Measurements from ENCODE around the gene KLK10.

The KLK10 gene

GRCh38 chr19:51025809-51026553 lies 6.5 kb upstream of the KLK10 start:
- no peak for DNase-seq (ENCODE audit: low read depth)

- DNase-seq (ENCODE audit: low read depth), result no peak
Measured at GRCh38 chr19:51025401-51025800, 5.9 kb upstream of the KLK10 start.

- no peak for DNase-seq (ENCODE audit: low read depth)
Measured at GRCh38 chr19:51024924-51025323, 5.4 kb upstream of the KLK10 start.

- DNase-seq (ENCODE audit: low read depth), result no peak
Measured at GRCh38 chr19:51023946-51024345, 4.4 kb upstream of the KLK10 start.

GRCh38 chr19:51022526-51022925 lies 3.0 kb upstream of the KLK10 start:
- no peak for DNase-seq (ENCODE audit: low read depth)

GRCh38 chr19:51020988-51021651 lies 1.6 kb upstream of the KLK10 start:
- no peak for DNase-seq (ENCODE audit: low read depth)

GRCh38 chr19:51018745-51019543 lies 565 bp downstream of the KLK10 start:
- DNase-seq (ENCODE audit: low read depth), result no peak

GRCh38 chr19:51016798-51017683 lies 2.5 kb downstream of the KLK10 start:
- DNase-seq (ENCODE audit: low read depth), result peak; percentile 54

GRCh38 chr19:51015691-51016267 lies 3.7 kb downstream of the KLK10 start:
- no peak for DNase-seq (ENCODE audit: low read depth)

GRCh38 chr19:51014242-51014641 lies 5.3 kb downstream of the KLK10 start:
- DNase-seq (ENCODE audit: low read depth), result no peak

GRCh38 chr19:51012661-51013190 lies 6.8 kb downstream of the KLK10 start:
- no peak for DNase-seq (ENCODE audit: low read depth)

GRCh38 chr19:51010066-51010795 lies 9.3 kb downstream of the KLK10 start:
- DNase-seq (ENCODE audit: low read depth), result no peak

- DNase-seq (ENCODE audit: low read depth), result no peak
Measured at GRCh38 chr19:51009061-51009891, 10.2 kb downstream of the KLK10 start.

- DNase-seq (ENCODE audit: low read depth), result no peak
Measured at GRCh38 chr19:51007488-51007887, 12.0 kb downstream of the KLK10 start.

GRCh38 chr19:51006406-51006805 lies 13.1 kb downstream of the KLK10 start:
- no peak for DNase-seq (ENCODE audit: low read depth)

- DNase-seq (ENCODE audit: low read depth), result no peak
Measured at GRCh38 chr19:51005248-51005647, 14.3 kb downstream of the KLK10 start.

- no peak for DNase-seq (ENCODE audit: low read depth)
Measured at GRCh38 chr19:51003316-51003715, 16.2 kb downstream of the KLK10 start.

- DNase-seq (ENCODE audit: low read depth), result no peak
Measured at GRCh38 chr19:51002542-51003311, 16.8 kb downstream of the KLK10 start.

GRCh38 chr19:51002089-51002532 lies 17.4 kb downstream of the KLK10 start:
- DNase-seq (ENCODE audit: low read depth), result no peak

All from activated T-cell treated with anti-CD3 and anti-CD28 coated beads for 1 hour (primary cell).